ENCODE results near the gene TMEM185B.

Gene TMEM185B

DNA sequence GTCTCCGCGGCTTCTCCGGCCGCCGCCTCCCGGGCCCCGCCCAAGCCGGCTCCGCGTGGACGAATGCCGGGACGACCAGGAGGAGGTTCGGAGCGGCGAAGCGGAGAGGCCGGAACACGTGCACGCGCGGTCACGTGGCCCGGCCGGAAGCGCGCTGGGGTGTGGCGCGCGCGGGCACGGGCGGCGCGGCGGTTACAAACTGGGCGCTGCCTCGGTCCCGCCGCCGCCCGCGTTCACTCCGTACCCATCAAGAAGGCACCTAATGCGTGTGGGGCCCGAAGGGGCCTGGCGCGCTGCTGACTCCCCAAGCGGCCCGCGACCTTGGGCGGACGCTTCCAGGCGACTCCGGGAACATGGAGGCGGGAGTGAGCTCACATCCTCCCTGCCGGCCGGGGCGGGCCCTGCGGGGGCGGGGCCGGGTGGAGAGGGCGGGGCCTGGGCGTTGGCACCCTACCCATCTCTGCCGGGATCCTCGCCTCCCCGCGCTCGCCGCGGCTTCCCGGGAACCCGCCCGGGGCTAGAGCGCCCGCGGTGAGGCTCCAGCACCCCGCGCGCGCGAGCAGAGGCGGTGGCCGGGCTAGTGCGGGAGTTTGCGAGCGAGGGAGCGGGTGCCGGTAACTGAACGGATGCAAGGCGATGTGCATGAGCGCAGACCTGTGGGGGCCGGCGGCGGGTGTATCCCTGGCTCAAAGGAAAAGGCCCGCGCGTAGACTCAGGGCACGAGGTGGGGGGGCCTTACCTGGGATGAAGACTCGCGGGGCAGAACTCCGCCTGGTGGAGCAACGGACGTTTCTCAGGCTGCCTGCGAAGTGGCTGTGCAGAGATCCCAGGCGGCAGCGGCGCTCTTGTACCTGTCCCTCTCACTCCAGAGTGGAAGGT, at the start of gene TMEM185B:
TSS of gene TMEM185B (minus strand) at position 367 of the 879 bp plus-strand sequence. CDS start 424 bp downstream, outside the sequence.
- Histone ChIP-seq H3K9me3 (ENCODE audit: control insufficient read depth in 1 of 2, low read length in 2 of 2) (peaks cover 0 to 4% of the 10 kb centered on the region in 2 donors), H3K36me3 (ENCODE audit: control insufficient read depth in 1 of 2, insufficient read depth in 2 of 2, low read length in 2 of 2) (peaks cover 10 to 14% of the 10 kb centered on the region in 2 donors), H3K27me3 (ENCODE audit: low read depth, low read length) (no peaks in the 10 kb centered on the region), H3K4me3 (ENCODE audit: low read depth in 1 of 2, low read length in 2 of 2) (peak within 1 kb of the TSS; percentile 60 to 65), H3K27ac (ENCODE audit: low read length) (no peak within 1 kb of the TSS), H3K4me1 (ENCODE audit: control insufficient read depth in 1 of 2, insufficient read depth in 2 of 2, low read length in 2 of 2) (peaks cover 4 to 16% of the 10 kb centered on the region in 2 donors)

DNA sequence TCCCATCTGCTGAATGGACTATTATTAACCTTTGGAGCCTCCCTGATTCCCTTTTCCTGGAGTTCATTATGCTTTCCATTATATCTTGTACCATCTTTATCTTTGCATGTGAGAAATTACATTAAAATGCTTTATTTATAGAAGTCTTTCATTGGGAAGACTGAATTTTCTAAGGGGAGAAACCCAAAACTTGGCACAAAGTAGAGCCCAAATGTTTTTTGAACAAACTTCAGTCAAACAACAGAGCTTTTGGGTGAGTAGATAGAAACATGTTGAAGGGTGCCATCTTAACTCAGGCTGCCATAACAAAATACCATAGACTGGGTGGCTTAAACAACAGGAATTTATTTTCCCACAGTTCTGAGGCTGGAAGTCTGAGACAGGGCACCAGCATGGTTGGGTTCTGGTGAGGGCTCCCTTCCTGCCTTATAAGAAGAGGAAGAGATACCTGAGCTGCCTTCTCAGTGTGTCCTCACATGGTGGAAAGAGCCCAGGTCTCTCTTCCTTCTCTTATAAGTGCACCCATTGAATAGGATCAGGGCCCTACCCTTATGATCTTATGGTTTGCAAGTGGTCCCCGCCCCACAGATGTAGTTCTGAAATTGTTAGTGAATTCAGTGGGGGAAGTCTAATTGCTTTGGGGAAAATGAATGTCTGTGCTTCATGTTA, 48.6 kb upstream of the TMEM185B start:
- Histone ChIP-seq H3K27ac (ENCODE audit: low read length) (no peak overlapping the region), H3K36me3 (ENCODE audit: control insufficient read depth in 1 of 2, insufficient read depth in 2 of 2, low read length in 2 of 2) (no peaks in the 10 kb centered on the region), H3K9me3 (ENCODE audit: control insufficient read depth in 1 of 2, low read length in 2 of 2) (no peaks in the 10 kb centered on the region), H3K27me3 (ENCODE audit: low read depth, low read length) (no peaks in the 10 kb centered on the region), H3K4me3 (ENCODE audit: low read depth in 1 of 2, low read length in 2 of 2) (no peak overlapping the region), H3K4me1 (ENCODE audit: control insufficient read depth in 1 of 2, insufficient read depth in 2 of 2, low read length in 2 of 2) (no peaks in the 10 kb centered on the region)

DNA sequence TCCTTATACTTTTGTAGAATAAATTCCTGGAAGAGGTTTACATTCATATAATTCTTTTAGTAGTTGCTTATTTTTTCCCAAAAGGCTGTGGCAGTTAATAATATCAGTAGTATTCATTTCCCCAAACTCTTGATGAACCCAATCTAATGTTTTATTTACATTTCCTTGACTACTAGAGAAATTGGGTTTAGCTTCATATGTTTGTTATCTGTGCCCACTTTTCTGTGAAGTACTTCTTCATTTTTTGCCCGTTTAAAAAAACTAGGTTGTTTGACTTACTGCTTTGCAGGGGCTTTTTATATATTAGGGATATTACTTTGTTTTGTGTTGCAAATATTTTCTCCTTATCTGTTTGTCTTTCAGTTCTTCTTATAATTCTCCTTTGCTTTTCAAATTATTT, 46.6 kb upstream of the TMEM185B start:
- Histone ChIP-seq H3K9me3 (ENCODE audit: control insufficient read depth in 1 of 2, low read length in 2 of 2) (no peaks in the 10 kb centered on the region), H3K4me3 (ENCODE audit: low read depth in 1 of 2, low read length in 2 of 2) (no peak overlapping the region), H3K27me3 (ENCODE audit: low read depth, low read length) (no peaks in the 10 kb centered on the region), H3K36me3 (ENCODE audit: control insufficient read depth in 1 of 2, insufficient read depth in 2 of 2, low read length in 2 of 2) (no peaks in the 10 kb centered on the region), H3K27ac (ENCODE audit: low read length) (no peak overlapping the region), H3K4me1 (ENCODE audit: control insufficient read depth in 1 of 2, insufficient read depth in 2 of 2, low read length in 2 of 2) (no peaks in the 10 kb centered on the region)

DNA sequence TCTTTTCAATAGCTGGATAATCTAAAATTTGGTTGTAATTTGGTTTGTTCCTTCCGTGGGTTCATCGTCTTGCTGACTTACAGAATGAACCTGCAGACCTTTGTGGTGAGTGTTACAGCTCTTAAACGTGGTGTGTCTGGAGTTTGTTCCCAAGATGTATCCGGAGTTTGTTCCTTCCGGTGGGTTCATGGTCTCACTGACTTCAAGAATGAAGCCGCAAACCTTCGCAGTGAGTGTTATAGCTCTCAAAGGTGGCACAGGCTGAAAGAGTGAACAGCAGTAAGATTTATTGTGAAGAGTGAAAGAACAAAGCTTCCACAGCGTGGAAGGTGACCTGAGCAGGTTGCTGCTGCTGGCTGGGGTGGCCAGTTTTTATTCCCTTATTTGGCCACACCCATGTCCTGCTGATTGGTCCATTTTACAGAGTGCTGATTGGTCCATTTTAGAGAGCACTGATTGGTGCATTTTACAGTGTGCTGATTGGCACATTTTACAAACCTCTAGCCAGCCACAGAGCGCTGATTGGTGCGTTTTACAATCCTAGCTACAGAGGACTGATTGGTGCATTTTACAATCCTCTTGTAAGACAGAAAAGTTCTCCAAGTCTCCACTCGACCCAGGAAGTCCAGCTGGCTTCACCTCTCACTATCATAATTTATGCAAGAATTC, 46.0 kb upstream of the TMEM185B start:
- no peaks in the 10 kb centered on the region for H3K27me3 ChIP-seq (ENCODE audit: low read depth, low read length)
- H3K36me3 ChIP-seq (ENCODE audit: control insufficient read depth in 1 of 2, insufficient read depth in 2 of 2, low read length in 2 of 2): no peaks in the 10 kb centered on the region
- H3K9me3 ChIP-seq (ENCODE audit: control insufficient read depth in 1 of 2, low read length in 2 of 2): no peaks in the 10 kb centered on the region
- no peak overlapping the region for H3K4me3 ChIP-seq (ENCODE audit: low read depth in 1 of 2, low read length in 2 of 2)
- H3K27ac ChIP-seq (ENCODE audit: low read length): no peak overlapping the region
- no peaks in the 10 kb centered on the region for H3K4me1 ChIP-seq (ENCODE audit: control insufficient read depth in 1 of 2, insufficient read depth in 2 of 2, low read length in 2 of 2)

DNA sequence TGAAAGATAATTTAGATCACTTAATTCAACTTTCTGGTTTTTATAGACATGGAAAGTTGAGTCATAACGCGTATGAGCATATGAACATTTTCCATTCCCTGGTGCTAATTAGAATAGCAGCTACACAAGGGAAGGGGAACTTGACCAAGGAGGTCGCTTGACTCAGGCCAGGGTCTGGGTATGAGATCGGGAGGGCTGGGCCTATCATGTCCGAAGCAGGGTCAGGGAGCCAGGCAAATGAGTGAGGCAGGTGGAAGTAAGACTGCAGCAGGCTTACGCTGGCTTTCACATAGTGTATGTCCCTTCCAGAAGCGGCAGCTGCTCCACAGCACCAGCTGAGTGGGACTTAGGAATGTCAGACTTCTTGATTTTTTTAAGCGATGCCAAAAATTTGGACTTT, 44.1 kb upstream of the TMEM185B start:
- Histone ChIP-seq H3K4me3 (ENCODE audit: low read depth in 1 of 2, low read length in 2 of 2) (no peak overlapping the region), H3K27me3 (ENCODE audit: low read depth, low read length) (no peaks in the 10 kb centered on the region), H3K27ac (ENCODE audit: low read length) (no peak overlapping the region), H3K36me3 (ENCODE audit: control insufficient read depth in 1 of 2, insufficient read depth in 2 of 2, low read length in 2 of 2) (no peaks in the 10 kb centered on the region), H3K4me1 (ENCODE audit: control insufficient read depth in 1 of 2, insufficient read depth in 2 of 2, low read length in 2 of 2) (no peaks in the 10 kb centered on the region), H3K9me3 (ENCODE audit: control insufficient read depth in 1 of 2, low read length in 2 of 2) (no peaks in the 10 kb centered on the region)

DNA sequence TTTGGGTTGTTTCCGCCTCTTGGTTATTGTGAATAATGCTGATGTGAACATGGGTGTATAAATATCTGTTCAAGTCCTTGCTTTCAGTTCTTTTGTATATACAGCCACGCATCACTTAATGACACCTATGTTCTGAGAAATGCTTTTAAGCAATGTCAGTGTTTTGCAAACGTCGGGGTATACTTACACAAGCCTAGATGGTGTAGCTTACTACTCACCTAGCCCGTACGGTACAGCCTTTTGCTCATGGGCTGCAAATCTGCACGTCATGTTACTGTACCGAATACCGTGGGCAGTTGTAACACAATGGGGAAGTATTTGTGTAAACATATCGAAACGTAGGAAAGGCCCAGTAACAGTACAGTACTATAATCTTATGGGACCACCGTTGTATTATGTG, 41.8 kb upstream of the TMEM185B start:
- H3K36me3 ChIP-seq (ENCODE audit: control insufficient read depth in 1 of 2, insufficient read depth in 2 of 2, low read length in 2 of 2): no peaks in the 10 kb centered on the region
- H3K9me3 ChIP-seq (ENCODE audit: control insufficient read depth in 1 of 2, low read length in 2 of 2): no peaks in the 10 kb centered on the region
- H3K4me1 ChIP-seq (ENCODE audit: control insufficient read depth in 1 of 2, insufficient read depth in 2 of 2, low read length in 2 of 2): no peaks in the 10 kb centered on the region
- H3K27me3 ChIP-seq (ENCODE audit: low read depth, low read length): no peaks in the 10 kb centered on the region
- H3K27ac ChIP-seq (ENCODE audit: low read length): no peak overlapping the region
- H3K4me3 ChIP-seq (ENCODE audit: low read depth in 1 of 2, low read length in 2 of 2): no peak overlapping the region

DNA sequence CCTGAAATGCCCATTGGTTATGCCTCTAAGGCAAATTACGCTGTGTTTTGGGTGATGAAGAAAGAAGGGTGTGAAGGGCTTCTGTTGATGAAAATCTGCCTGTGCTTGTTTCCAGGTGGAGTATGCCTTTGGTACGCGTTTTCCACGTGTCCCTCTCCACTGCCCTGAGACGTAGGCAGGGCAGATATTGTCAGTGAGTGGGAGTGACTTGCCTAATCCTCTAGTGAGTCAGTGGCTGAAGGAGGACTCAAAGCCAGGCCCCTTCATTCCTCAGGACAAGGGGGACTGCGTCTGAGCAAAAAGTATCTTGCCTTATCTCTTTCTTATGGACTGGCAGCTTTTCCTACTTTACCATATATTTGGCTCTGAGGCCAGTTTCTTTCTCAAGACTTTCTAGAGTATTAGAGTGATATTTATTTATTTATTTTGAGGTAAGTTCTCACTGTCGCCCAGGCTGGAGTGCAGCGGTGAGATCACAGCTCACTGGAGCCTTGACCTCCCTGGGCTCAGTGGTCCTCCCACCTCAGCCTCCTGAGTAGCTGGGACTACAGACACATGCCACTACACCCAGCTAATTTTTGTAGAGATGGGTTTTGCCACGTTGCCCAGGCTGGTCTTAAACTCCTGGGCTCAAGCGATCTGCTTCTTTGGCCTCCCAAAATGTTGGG, 39.7 kb upstream of the TMEM185B start:
- Histone ChIP-seq H3K36me3 (ENCODE audit: control insufficient read depth in 1 of 2, insufficient read depth in 2 of 2, low read length in 2 of 2) (no peaks in the 10 kb centered on the region), H3K4me1 (ENCODE audit: control insufficient read depth in 1 of 2, insufficient read depth in 2 of 2, low read length in 2 of 2) (peaks cover 0 to under 1% of the 10 kb centered on the region in 2 donors), H3K4me3 (ENCODE audit: low read depth in 1 of 2, low read length in 2 of 2) (no peak overlapping the region), H3K27ac (ENCODE audit: low read length) (no peak overlapping the region), H3K27me3 (ENCODE audit: low read depth, low read length) (no peaks in the 10 kb centered on the region), H3K9me3 (ENCODE audit: control insufficient read depth in 1 of 2, low read length in 2 of 2) (no peaks in the 10 kb centered on the region)

DNA sequence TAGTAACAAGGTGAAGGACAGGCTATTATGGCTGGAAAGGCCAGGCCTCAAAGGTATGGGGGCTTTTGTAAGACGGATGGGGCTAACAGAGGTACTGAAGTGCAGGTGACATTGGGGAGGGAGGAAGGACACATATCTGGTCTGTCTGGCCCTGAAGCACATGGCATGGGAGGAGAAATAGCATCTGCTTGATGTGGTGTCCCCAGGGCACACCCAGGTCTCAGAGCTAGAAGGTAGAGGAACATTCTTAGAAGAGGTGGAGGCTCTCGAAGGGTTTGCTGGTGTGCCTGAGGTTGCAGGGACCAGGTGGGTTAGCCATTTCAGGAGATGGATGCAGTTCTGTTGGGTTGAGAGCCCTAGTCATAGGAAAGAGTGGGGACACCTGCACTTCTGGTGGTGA, 39.0 kb upstream of the TMEM185B start:
- H3K9me3 ChIP-seq (ENCODE audit: control insufficient read depth in 1 of 2, low read length in 2 of 2): no peaks in the 10 kb centered on the region
- H3K27ac ChIP-seq (ENCODE audit: low read length): no peak overlapping the region
- no peaks in the 10 kb centered on the region for H3K36me3 ChIP-seq (ENCODE audit: control insufficient read depth in 1 of 2, insufficient read depth in 2 of 2, low read length in 2 of 2)
- peaks cover 2 to 5% of the 10 kb centered on the region in 2 donors for H3K4me1 ChIP-seq (ENCODE audit: control insufficient read depth in 1 of 2, insufficient read depth in 2 of 2, low read length in 2 of 2)
- H3K27me3 ChIP-seq (ENCODE audit: low read depth, low read length): no peaks in the 10 kb centered on the region
- no peak overlapping the region for H3K4me3 ChIP-seq (ENCODE audit: low read depth in 1 of 2, low read length in 2 of 2)

DNA sequence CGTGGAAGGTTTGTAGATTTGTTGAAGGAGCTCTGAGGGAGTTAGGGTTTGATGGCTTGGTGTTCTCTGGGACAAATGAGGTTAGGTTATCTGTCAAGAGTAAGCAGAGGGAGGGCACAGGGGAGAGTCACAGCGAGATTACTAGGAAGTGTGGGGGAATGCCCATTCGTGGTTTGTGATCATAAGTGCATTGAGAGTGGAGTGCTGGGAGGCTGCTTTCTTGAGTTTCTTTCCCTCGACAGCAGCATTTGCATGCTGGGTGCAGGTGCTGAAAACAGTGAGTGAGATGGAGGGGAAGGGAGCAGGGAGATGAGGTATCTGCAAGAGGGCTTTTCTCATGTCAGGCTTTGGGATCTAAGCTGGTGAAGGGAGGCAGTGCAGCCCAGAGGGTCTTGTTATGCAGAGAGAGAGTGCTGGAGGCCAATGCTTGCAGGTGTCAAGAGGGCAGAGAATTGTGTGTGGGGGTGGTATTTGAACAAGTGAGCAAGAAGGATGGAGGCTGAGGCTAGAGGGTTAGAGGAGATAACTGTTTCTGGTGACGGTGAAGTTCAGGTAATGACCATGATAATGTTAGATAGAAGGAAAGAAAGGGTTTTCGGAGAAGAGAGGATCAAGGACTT, 38.3 kb upstream of the TMEM185B start:
- H3K4me3 ChIP-seq (ENCODE audit: low read depth in 1 of 2, low read length in 2 of 2): no peak overlapping the region
- H3K4me1 ChIP-seq (ENCODE audit: control insufficient read depth in 1 of 2, insufficient read depth in 2 of 2, low read length in 2 of 2): peaks cover 3 to 5% of the 10 kb centered on the region in 2 donors
- no peak overlapping the region for H3K27ac ChIP-seq (ENCODE audit: low read length)
- no peaks in the 10 kb centered on the region for H3K27me3 ChIP-seq (ENCODE audit: low read depth, low read length)
- H3K9me3 ChIP-seq (ENCODE audit: control insufficient read depth in 1 of 2, low read length in 2 of 2): no peaks in the 10 kb centered on the region
- no peaks in the 10 kb centered on the region for H3K36me3 ChIP-seq (ENCODE audit: control insufficient read depth in 1 of 2, insufficient read depth in 2 of 2, low read length in 2 of 2)

DNA sequence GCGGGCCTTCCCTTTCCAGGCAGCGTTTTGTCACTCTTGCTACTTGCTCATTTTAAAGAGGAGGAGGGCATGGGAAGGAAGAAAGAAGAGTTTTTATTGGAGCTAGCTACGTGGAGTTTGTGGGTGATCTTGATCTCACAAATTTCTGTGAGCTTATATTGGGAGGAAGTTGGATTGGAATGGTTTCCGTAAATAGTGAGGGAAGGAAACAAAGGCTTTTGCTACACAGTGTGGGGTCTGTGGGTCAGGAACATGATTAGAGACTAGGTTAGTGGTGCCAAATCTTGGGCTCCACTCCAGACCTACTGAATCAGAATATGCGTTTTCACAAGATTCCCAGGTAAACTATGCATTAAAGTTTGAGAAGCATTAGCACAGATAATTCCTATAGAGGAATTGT, 37.5 kb upstream of the TMEM185B start:
- Histone ChIP-seq H3K27me3 (ENCODE audit: low read depth, low read length) (no peaks in the 10 kb centered on the region), H3K4me3 (ENCODE audit: low read depth in 1 of 2, low read length in 2 of 2) (no peak overlapping the region), H3K9me3 (ENCODE audit: control insufficient read depth in 1 of 2, low read length in 2 of 2) (no peaks in the 10 kb centered on the region), H3K27ac (ENCODE audit: low read length) (no peak overlapping the region), H3K36me3 (ENCODE audit: control insufficient read depth in 1 of 2, insufficient read depth in 2 of 2, low read length in 2 of 2) (no peaks in the 10 kb centered on the region), H3K4me1 (ENCODE audit: control insufficient read depth in 1 of 2, insufficient read depth in 2 of 2, low read length in 2 of 2) (peaks cover 3 to 5% of the 10 kb centered on the region in 2 donors)
